Right lobe of liver (tissue), 6 donors: Measurements from ENCODE around the gene ICA1. TPM values are rescaled to one million over a fixed set of nuclear protein-coding genes. Genes with fewer than 3 reads are reported as not detected.
A peak's percentile ranks its signal among the peaks of the same experiment; 100 is the strongest.

Source experiments
- ATAC-seq, 4 donors: fragments of 200-7000 bp; cut with Tn5 transposase; one replicate each; pipeline ENCODE4 v1.9.1; 2020; ENCODE audit warnings: mild to moderate bottlenecking in 4 of 4, moderate library complexity in 4 of 4
- DNase-seq, 3 donors: peaks; one replicate each; pipeline ENCODE4 v3.0.0-alpha.2; 2020
- H3K27ac ChIP-seq, 3 donors: fragments of 200-600 bp; one replicate each; pipeline ENCODE4 v1.8.0; 2022
- H3K27me3 ChIP-seq, 2 donors: fragments of 200-600 bp; one replicate each; pipeline ENCODE4 v1.8.0; 2022
- H3K36me3 ChIP-seq, 4 donors: fragments of 200-600 bp; sonication (generic) in 1 of 4; one replicate each; pipeline versions ENCODE4 v1.5.1 to v1.8.0; 2017 to 2022; ENCODE audit warnings: control low read depth in 1 of 4
- H3K4me1 ChIP-seq, 4 donors: fragments of 200-600 bp; sonication (generic) in 1 of 4; one replicate each; pipeline versions ENCODE4 v1.5.1 to v1.8.0; 2017 to 2022; ENCODE audit warnings: control low read depth in 1 of 4
- H3K4me3 ChIP-seq, 3 donors: fragments of 200-600 bp; one replicate each; pipeline ENCODE4 v1.8.0; 2022
- H3K9me3 ChIP-seq, 4 donors: fragments of 200-600 bp; sonication (generic) in 1 of 4; one replicate each; pipeline versions ENCODE4 v1.5.1 to v1.8.0; 2017 to 2022; ENCODE audit warnings: control low read depth in 1 of 4
- POLR2A ChIP-seq: fragments of 450-650 bp; IDR thresholded peaks from one replicate; pipeline ENCODE4 v1.6.1; 2017; ENCODE audit warnings: antibody characterized with exemption, mild to moderate bottlenecking
- whole genome bisulfite sequencing: methylation state at CpG from one replicate; pipeline ENCODE4 v1.1.6; 2018; ENCODE audit warnings: low coverage, low lambda C conversion rate; ENCODE audit not compliant: insufficient coverage; ENCODE audit errors: missing lambda C conversion rate; 5-methylcytosine and 5-hydroxymethylcytosine counted together
- intact Hi-C, 2 donors: fragments of 100-400 bp; cut with DNase I; formaldehyde crosslinking; loops; one replicate each; pipeline versions ENCODE4 v1.11.2 to v1.14.1; 2022
- total RNA-seq, 6 experiments: library from RNA; depleted of rRNA in 2 of 6; stranded (reverse); fragments of >200 nt in 2 of 6; fragmentation: NEBNext Ultra II Directional in 3 of 6; extraction: Animal tissue kit (Norgen Biotek cat#: 25700) in 3 of 6; gene quantifications; one replicate each; pipeline versions ENCODE4 v1.1.0 to v1.2.4, GENCODE V29; 2016 to 2023
- TF ChIP-seq, protein P1 (sequence below), 4 donors: fragments of 200-600 bp in 3 of 4; fragments of 450-650 bp in 1 of 4; IDR thresholded peaks; one replicate each; pipeline versions ENCODE4 v1.5.1 to v1.8.0; 2016 to 2022; ENCODE audit warnings: antibody characterized with exemption in 4 of 4, mild to moderate bottlenecking in 2 of 4
- donor health status: DM: no; HTN: yes; CAD: no.
- donor health status: DM: no; HTN: no; CAD: no.
- donor health status: DM: no; HTN: no; CAD: no.
- donor health status: DM: no; HTN: yes; CAD: no.
- donor health status: DM: no; HTN: yes; CAD: no.

Gene ICA1
- total RNA-seq, 6 experiments from 2014 or later: 0.95 to 15.0 (median 7.3) TPM

DNA sequence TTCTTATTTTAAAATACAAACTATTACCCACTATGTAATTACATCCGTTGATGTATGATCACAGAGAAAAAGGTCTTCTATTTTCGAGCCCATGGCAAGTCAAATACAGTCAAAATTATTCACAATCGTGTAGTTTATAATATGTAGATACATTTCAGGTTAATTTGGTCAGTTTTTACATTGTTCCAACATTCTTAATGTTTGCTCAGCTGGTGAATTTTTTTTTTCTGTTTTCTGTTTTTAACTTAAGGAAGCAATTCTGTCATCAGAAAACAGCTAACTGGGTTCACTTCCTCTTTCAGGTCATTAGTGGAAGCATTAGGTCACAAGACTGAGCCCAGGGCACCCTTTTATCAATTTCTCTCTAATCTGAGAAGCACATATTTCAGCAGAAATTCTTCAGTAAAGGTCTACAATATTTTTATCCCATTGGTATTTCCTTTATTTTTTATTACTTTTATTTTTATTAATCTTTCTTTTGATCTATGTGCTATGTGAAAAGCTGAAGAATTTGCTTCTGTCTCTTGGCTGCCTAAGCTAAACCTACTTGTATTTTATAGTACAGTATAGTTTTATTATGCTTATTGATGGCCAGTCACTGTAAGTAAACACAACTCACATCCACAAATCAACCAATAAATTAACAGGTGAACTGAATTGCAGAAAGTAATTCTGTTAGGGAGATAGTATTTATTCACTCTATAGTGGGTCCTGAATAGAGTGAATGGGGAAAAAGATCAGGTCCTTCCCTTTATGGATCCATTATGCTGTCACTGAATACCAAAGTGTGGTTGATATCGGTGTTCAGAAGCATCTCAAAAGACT, 84.6 kb downstream of the ICA1 start:
- H3K9me3 ChIP-seq: no peaks in the 10 kb centered on the region
- peak overlapping the region in 2 of 3 donors; percentile 23 to 63 for H3K27ac ChIP-seq
- ATAC-seq (peak in 1 of 4 donors; percentile 25), DNase-seq (no peak)
- no peak overlapping the region for H3K4me3 ChIP-seq
- H3K27me3 ChIP-seq: no peaks in the 10 kb centered on the region
- 38% methylated on average over 3 of the region's 4 CpGs for WGBS
- no peak for TF ChIP-seq POLR2A
- TF ChIP-seq, protein P1, sequence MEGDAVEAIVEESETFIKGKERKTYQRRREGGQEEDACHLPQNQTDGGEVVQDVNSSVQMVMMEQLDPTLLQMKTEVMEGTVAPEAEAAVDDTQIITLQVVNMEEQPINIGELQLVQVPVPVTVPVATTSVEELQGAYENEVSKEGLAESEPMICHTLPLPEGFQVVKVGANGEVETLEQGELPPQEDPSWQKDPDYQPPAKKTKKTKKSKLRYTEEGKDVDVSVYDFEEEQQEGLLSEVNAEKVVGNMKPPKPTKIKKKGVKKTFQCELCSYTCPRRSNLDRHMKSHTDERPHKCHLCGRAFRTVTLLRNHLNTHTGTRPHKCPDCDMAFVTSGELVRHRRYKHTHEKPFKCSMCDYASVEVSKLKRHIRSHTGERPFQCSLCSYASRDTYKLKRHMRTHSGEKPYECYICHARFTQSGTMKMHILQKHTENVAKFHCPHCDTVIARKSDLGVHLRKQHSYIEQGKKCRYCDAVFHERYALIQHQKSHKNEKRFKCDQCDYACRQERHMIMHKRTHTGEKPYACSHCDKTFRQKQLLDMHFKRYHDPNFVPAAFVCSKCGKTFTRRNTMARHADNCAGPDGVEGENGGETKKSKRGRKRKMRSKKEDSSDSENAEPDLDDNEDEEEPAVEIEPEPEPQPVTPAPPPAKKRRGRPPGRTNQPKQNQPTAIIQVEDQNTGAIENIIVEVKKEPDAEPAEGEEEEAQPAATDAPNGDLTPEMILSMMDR (IDR thresholded peaks at IDR 0.05): no peak
- H3K4me1 ChIP-seq: peaks cover 0 to 31% (median 9%) of the 10 kb centered on the region in 4 donors
- no peaks in the 10 kb centered on the region for H3K36me3 ChIP-seq
- intact Hi-C loops: no loop called here

- no peak for DNase-seq
- Histone ChIP-seq H3K4me1 (peaks cover 0 to 31% (median 9%) of the 10 kb centered on the region in 4 donors), H3K27me3 (no peaks in the 10 kb centered on the region), H3K9me3 (no peaks in the 10 kb centered on the region), H3K27ac (peak overlapping the region in 2 of 3 donors; percentile 46 to 63), H3K36me3 (no peaks in the 10 kb centered on the region), H3K4me3 (no peak overlapping the region)
- WGBS: 32% methylated on average over 10 of the region's 10 CpGs
- ATAC-seq: peak in 2 of 4 donors; percentile 59 to 61
- intact Hi-C loops: no loop called here
- TF ChIP-seq POLR2A: no peak
- TF ChIP-seq, protein P1 (IDR thresholded peaks at IDR 0.05): no peak
Observed at GRCh38 chr7:8176370-8177081, 85.4 kb downstream of the ICA1 start.

- peaks cover 0 to 31% (median 9%) of the 10 kb centered on the region in 4 donors for H3K4me1 ChIP-seq
- H3K9me3 ChIP-seq: no peaks in the 10 kb centered on the region
- H3K36me3 ChIP-seq: no peaks in the 10 kb centered on the region
- ATAC-seq (peak; percentile 88 to 99 (median 96)), DNase-seq (peak; percentile 42 to 87 (median 86))
- TF ChIP-seq, protein P1 (IDR thresholded peaks at IDR 0.05): no peak
- TF ChIP-seq POLR2A: no peak
- H3K27me3 ChIP-seq: no peaks in the 10 kb centered on the region
- H3K27ac ChIP-seq: peak overlapping the region in 2 of 3 donors; percentile 46 to 63
- 19% methylated on average over 6 of the region's 6 CpGs for WGBS
- H3K4me3 ChIP-seq: no peak overlapping the region
- intact Hi-C loops: no loop called here
Observed at GRCh38 chr7:8175929-8176369, 86.0 kb downstream of the ICA1 start.

DNA sequence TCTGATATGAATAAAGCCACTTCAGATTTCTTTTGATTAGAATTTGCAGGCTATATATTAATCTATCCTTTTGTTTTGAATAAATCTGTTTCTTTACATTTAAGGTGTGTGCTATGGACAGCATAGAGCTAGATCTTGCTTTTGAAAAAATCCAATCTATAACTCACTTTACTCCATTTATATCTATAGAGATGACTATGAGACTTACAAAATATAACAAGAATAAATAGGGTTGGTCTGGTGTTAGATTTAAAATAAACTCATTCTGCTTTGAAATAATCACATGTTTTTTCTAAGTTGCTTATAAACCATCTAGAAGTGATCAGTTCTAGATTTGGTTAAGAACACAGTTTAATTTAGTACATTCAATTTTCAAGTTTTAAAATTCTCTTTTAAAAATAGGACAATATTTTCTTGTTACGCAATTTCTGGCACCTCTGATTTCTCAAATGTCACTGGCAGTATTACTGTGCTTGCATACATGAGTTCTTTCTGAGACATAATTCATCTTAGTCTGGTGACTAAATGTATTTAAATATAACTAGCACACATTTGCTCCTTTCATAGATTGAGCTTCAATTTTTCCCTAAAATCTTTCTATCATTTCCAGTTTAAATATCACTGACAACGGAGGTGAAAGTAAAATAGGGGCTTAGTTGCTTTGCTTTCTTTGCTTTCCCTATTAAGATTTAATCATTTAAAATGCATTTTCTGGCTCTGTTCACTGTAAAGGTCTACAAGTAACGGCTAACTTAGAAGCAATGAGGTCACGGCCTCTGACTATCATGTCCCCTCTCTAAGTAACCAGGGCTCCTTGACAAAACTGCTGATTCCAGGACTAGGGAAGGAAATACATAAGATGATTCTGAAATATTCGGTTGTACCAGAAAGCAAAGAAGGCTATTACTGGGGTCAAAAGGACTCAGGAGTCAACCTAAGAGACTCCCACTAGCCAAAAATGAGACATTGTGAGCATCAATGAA, 89.3 kb downstream of the ICA1 start:
- H3K9me3 ChIP-seq: no peaks in the 10 kb centered on the region
- H3K27me3 ChIP-seq: no peaks in the 10 kb centered on the region
- no peak overlapping the region for H3K4me3 ChIP-seq
- TF ChIP-seq, protein P1 (IDR thresholded peaks at IDR 0.05): no peak
- no peak for TF ChIP-seq POLR2A
- ATAC-seq: no peak
- H3K27ac ChIP-seq: no peak overlapping the region
- 30% methylated on average over 5 of the region's 5 CpGs for WGBS
- intact Hi-C loops: no loop called here
- H3K4me1 ChIP-seq: peaks cover 0 to 35% (median 9%) of the 10 kb centered on the region in 4 donors
- DNase-seq: no peak
- H3K36me3 ChIP-seq: no peaks in the 10 kb centered on the region
